ENCODE results near the gene FRMD1.

The FRMD1 gene

DNA sequence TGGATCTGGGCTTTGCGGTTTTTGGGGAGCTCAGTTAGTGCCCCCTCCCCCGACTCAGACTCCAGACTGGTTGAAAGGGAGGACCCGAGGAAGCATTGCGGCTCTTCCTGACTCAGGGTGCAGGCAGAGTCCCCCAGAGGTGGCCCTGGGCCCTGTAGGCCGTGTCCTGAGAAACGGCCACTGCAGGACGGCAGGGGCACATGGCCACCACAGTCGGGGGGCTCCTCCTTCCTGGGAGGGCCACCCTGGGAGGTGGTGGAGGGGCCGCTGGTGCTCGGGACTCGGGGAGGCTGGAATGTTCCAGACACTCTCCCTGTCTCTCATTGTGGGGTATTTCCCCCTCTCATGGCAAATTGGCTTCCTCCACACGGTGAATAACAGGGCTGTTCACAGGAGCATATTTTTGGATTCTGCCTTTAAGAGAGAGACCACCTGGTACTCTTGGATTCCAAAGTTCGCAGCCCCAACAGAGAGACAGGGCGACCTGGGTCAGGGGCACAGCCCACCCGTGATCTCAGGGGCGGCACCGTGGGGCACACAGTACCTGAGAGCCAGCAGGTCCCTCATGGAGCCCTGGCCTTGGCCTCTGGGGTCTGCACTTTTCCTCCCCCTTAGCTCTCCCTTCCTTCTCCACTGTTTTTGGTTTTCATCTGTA lies 35.7 kb downstream of the FRMD1 start:
- no peak for DNase-seq (ENCODE audit: low read depth)

DNA sequence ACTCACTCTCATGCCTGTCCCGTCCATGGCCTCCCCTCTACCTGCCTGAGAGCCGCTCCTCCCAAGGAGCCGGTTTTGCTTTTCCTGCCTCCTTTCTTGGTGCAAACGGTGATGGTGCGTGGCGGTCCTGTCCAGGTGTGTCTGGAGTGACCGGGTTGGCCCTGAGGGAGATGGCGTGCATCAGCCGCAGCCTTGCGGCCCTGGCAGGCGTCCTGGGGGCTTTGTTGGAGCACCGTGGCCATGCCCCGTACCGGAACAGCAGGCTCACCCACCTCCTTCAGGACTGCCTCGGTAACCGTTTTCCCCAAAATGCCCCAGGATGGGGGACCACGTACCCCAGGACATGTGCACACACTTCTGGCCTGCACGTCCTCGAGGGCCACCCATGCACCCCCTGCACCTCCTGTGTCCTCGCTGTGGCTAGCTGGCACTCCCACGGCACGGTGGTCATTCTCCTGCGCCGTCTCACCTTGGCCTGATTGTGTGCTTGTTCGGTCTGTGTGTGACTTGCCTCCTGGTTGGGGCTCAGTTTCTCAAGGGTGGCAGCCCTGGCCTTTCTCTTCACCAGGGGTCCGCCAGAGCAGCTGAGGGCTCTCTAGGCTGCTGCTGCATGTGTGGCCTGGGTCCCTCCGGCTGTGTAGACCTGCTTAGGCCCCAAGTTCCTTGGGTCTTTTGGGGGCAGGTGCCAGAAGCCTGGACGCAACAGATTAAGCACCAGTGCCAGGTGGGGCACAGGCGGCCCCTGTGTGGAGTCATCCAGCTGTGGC lies 36.4 kb downstream of the FRMD1 start:
- no peak for DNase-seq (ENCODE audit: low read depth)

DNA sequence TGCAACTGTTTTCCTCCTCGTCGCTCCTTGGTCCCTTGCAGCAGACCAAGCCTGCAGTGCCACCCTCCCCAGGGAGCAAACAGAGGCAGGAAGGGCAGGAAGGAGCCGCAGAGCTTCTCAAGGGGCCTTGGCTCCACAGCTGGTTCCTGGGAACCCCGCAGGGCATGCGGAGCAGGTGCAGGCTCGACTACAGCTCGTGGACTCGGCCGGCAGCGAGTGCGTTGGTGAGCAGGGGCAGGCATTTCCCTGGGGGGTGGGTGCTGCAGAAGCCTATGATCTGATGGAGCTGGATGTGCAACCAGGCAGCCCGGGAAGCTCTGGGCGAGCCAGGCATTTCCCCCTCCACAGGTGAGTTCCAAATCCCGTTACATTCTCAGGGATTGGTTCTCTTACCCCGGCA lies 37.1 kb downstream of the FRMD1 start:
- DNase-seq (ENCODE audit: low read depth) = no peak

- DNase-seq (ENCODE audit: low read depth) = no peak
These were observed 38.0 kb downstream of the FRMD1 start for GRCh38 chr6:168040856-168041496.

- DNase-seq (ENCODE audit: low read depth) = no peak
These were observed 39.2 kb downstream of the FRMD1 start for GRCh38 chr6:168039849-168040248.

DNA sequence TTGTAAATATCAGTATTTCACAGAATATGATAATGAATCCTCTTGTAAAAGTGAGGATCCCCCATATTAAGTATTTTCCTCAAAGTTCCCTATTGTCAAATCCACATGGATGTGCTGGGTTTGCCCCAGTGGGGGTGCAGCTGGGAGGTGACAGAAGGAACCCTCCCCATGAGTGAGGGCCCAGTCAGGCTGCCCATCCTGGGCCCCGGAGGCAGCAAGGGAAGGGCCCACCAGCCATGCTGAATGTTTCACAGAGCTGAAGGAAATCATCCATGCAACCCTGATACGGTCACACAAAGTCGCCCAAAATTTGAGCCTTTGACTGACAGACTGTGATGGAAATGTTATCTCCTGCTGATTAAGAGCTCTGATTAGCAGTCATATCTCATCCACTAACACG lies 39.7 kb downstream of the FRMD1 start:
- DNase-seq (ENCODE audit: low read depth) = no peak

DNA sequence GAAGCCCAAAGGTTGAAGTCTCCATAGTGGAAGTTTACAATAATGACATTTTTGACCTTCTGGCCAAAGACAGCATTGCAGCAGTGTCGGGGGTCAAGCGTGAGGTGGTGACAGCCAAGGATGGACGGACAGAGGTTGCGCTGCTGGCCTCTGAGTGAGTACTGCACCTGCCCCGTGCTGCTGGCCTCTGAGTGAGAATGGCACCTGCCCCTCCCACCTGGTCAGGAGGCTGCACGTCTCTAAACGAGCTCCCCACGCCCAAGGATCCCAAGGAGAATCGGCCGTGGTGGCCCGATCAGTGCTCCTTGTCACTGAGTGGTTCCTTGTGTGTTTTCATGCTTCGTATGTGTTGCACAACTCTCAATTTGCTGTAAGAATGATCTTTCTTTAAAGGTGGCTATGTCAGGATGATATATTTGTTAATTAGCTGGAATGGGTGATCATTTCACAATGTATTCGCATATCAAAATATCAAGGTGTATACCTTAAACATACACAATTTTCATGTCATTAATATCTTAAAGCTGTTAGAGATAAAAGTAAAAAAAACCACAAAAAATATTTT lies 40.4 kb downstream of the FRMD1 start:
- no peak for DNase-seq (ENCODE audit: low read depth)

GRCh38 chr6:168037856-168038255 lies 41.2 kb downstream of the FRMD1 start:
- no peak for DNase-seq (ENCODE audit: low read depth)

DNA sequence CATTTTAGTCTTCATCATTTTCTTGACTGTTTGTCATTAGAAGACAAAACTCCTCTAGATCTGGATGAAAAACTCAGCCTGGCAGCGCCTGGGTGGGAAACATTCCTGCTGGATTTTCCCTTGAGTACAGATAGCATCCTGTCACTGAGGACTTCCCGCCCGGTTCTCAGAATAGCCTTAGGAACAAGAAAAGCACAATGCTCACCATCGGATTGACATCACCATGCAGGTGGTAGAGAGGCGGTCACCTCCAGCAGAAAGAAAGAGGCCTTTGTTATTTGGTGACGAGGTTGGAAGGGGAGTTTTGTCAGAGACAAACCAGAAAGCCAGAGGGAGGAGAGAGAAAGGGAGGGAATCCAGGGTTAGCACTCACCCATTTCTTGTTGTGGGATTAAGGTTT lies 41.8 kb downstream of the FRMD1 start:
- no peak for DNase-seq (ENCODE audit: low read depth)

GRCh38 chr6:168035661-168036545 lies 43.1 kb downstream of the FRMD1 start:
- no peak for DNase-seq (ENCODE audit: low read depth)

DNA sequence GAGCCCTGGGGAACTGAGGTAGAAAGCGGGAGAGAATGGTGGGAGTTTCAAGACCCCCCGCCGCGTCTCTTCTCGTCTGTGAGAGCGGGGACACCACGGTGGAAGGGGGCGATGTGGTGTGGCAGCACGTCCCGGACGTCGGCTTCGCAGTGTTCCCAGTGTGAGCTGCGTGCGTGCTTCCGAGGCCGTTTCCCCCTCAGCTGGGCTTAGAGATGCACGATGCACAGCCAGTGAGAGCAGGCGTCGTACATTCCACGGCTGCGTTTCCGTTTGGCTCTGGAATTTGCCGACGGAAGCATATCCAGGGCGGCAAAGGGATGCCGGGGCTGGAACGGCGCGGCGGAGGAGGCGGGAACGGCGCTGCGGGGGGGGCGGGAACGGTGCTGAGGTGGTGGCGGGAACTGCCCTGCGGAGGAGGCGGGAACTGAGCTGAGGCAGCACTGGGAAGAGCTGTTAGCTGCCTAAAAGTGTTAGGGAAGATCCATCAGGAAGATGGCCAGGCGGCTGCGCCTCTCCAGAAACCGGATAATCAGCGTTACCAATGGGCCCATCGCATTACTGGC lies 43.8 kb downstream of the FRMD1 start:
- DNase-seq (ENCODE audit: low read depth) = no peak

GRCh38 chr6:168034537-168034936 lies 44.5 kb downstream of the FRMD1 start:
- no peak for DNase-seq (ENCODE audit: low read depth)

DNA sequence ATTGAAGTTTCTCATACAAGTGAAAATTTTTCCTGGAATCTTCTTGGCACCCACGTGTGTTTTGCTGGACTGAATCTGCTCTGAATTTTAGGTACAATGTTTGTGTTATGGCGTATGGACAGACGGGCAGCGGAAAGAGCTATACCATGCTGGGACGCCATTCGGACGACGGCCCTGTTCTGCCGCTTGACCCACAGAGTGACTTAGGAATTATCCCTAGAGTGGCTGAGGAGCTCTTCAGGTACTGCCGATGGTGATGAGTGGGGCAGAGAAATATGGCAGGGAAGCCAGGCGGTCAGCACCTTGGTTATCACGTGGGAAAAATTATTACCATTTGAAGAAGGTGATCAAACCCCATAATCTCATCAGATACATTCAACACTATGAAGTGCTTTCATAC lies 45.2 kb downstream of the FRMD1 start:
- DNase-seq (ENCODE audit: low read depth) = no peak

DNA sequence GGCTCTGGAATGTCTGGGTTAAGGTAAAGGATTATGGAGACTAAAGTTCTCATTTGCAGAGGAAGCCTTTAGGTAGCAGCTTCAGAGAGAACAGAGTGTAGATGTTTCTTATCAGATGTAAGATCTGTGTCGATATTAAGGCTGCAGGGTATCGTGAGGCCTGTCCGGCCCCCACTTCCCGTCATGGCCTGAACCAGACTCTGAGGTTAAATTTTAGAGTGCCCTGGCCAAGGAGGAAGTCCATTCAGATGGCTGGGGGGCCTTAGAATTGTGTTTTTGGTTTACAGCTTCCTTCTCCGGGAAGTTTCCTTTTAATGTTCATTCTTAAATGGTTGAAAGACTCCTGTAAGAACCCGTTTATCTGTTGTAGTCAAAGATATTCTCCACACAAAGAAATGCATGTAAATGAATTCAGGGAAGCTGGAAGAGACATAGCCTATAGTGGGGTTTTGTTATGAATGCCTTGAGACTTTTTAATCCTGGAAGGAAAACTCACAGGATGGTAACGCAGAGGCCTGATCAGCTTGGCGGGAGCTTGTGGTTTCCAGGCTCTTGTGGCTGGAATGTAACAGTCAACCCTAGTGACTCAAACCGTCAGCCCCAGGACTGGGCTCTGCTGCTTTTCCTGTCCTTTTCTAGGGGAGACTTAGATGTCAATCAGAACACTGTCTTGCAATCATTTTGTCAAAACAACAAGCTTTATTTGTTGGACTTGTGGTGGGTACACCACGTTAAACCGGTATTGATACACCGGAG lies 46.8 kb downstream of the FRMD1 start:
- DNase-seq (ENCODE audit: low read depth) = no peak

GRCh38 chr6:168031411-168031971 lies 47.5 kb downstream of the FRMD1 start:
- DNase-seq (ENCODE audit: low read depth) = no peak

GRCh38 chr6:168030908-168031307 lies 48.1 kb downstream of the FRMD1 start:
- DNase-seq (ENCODE audit: low read depth) = no peak

GRCh38 chr6:168030218-168030746 lies 48.7 kb downstream of the FRMD1 start:
- DNase-seq (ENCODE audit: low read depth) = no peak

- no peak for DNase-seq (ENCODE audit: low read depth)
These were observed 49.4 kb downstream of the FRMD1 start for GRCh38 chr6:168029459-168030217.

GRCh38 chr6:168028181-168028580 lies 50.8 kb downstream of the FRMD1 start:
- DNase-seq (ENCODE audit: low read depth) = no peak

GRCh38 chr6:168027521-168027920 lies 51.5 kb downstream of the FRMD1 start:
- no peak for DNase-seq (ENCODE audit: low read depth)

Data from stimulated activated CD8-positive, alpha-beta memory T cell treated with anti-CD3 and anti-CD28 coated beads, Interleukin-7, amount 100 ng/mL, for 24 hours (primary cell).